GM21381 (cell line): ENCODE data around the gene PRR15L.

ENCODE experiments used
- ATAC-seq: cut with Tn5 transposase; IDR thresholded peaks from one replicate; pipeline ENCODE4 v1.9.1; 2021; ENCODE audit warnings: mild to moderate bottlenecking, moderate library complexity; ENCODE audit not compliant: unreplicated experiment

PRR15L gene

GRCh38 chr17:47907932-47908562 is 49.6 kb downstream of the PRR15L start:
- ATAC-seq, result no peak

GRCh38 chr17:47906443-47906842 is 51.2 kb downstream of the PRR15L start:
- ATAC-seq, result no peak

- no peak for ATAC-seq
Measured at GRCh38 chr17:47905221-47905733, 52.4 kb downstream of the PRR15L start.

- no peak for ATAC-seq
Measured at GRCh38 chr17:47902039-47902744, 55.5 kb downstream of the PRR15L start.
